ENCODE data around the gene CRTAP.
"Not testable (repeated sequence)": the region's sequence is repeated elsewhere in the genome, so short reads cannot be mapped to it uniquely, and the experiment has no call there.

Gene CRTAP

GRCh38 chr3:33141006-33141405 lies 27.2 kb downstream of the CRTAP start:
- DNase-seq (ENCODE audit: low spot score), result no peak

- peak; percentile 23 for DNase-seq (ENCODE audit: low spot score)
Measured at GRCh38 chr3:33144433-33144832, 30.6 kb downstream of the CRTAP start.

- DNase-seq (ENCODE audit: low spot score), result no peak
Measured at GRCh38 chr3:33145221-33145900, 31.5 kb downstream of the CRTAP start.

GRCh38 chr3:33145901-33146580 lies 32.2 kb downstream of the CRTAP start:
- no peak for DNase-seq (ENCODE audit: low spot score)

- no peak for DNase-seq (ENCODE audit: low spot score)
Measured at GRCh38 chr3:33146791-33147445, 33.1 kb downstream of the CRTAP start.

- DNase-seq (ENCODE audit: low spot score), result no peak
Measured at GRCh38 chr3:33149342-33149741, 35.5 kb downstream of the CRTAP start.

GRCh38 chr3:33152363-33153360 lies 38.8 kb downstream of the CRTAP start:
- DNase-seq (ENCODE audit: low spot score), result no peak

- DNase-seq (ENCODE audit: low spot score), result no peak
Measured at GRCh38 chr3:33153782-33154181, 40.0 kb downstream of the CRTAP start.

GRCh38 chr3:33155301-33155700 lies 41.5 kb downstream of the CRTAP start:
- no peak for DNase-seq (ENCODE audit: low spot score)

GRCh38 chr3:33159234-33159633 lies 45.4 kb downstream of the CRTAP start:
- no peak for DNase-seq (ENCODE audit: low spot score)

- DNase-seq (ENCODE audit: low spot score), result no peak
Measured at GRCh38 chr3:33159981-33160380, 46.2 kb downstream of the CRTAP start.

- DNase-seq (ENCODE audit: low spot score), result not testable (repeated sequence)
Measured at GRCh38 chr3:33162621-33163020, 48.8 kb downstream of the CRTAP start.

GRCh38 chr3:33165372-33165771 lies 51.6 kb downstream of the CRTAP start:
- no peak for DNase-seq (ENCODE audit: low spot score)

GRCh38 chr3:33166095-33166494 lies 52.3 kb downstream of the CRTAP start:
- no peak for DNase-seq (ENCODE audit: low spot score)

- no peak for DNase-seq (ENCODE audit: low spot score)
Measured at GRCh38 chr3:33167284-33167683, 53.5 kb downstream of the CRTAP start.

GRCh38 chr3:33167716-33168336 lies 54.0 kb downstream of the CRTAP start:
- no peak for DNase-seq (ENCODE audit: low spot score)

- DNase-seq (ENCODE audit: low spot score), result no peak
Measured at GRCh38 chr3:33170531-33170930, 56.7 kb downstream of the CRTAP start.

GRCh38 chr3:33171580-33171979 lies 57.8 kb downstream of the CRTAP start:
- DNase-seq (ENCODE audit: low spot score), result no peak

- DNase-seq (ENCODE audit: low spot score), result no peak
Measured at GRCh38 chr3:33173103-33173502, 59.3 kb downstream of the CRTAP start.

GRCh38 chr3:33173672-33174071 lies 59.9 kb downstream of the CRTAP start:
- no peak for DNase-seq (ENCODE audit: low spot score)

GRCh38 chr3:33174095-33174494 lies 60.3 kb downstream of the CRTAP start:
- DNase-seq (ENCODE audit: low spot score), result no peak
